SK-N-SH (cell line): ENCODE results near the gene MAP3K5.

Experiments
- CHD2 ChIP-seq: fragments of 150-350 bp; IDR thresholded peaks from 2 replicates; pipeline ENCODE4 v1.6.1; 2018; ENCODE audit warnings: low read length; ENCODE audit not compliant: partially characterized antibody
- FOSL2 ChIP-seq: IDR thresholded peaks from 2 replicates; pipeline ENCODE4 v1.4.0; 2012; ENCODE audit warnings: low read depth, mild to moderate bottlenecking, moderate library complexity, borderline replicate concordance
- JUND ChIP-seq: IDR thresholded peaks from 2 replicates; pipeline ENCODE4 v1.4.0; 2012
- MXI1 ChIP-seq: IDR thresholded peaks from 2 replicates; pipeline ENCODE4 v1.6.1; 2012; ENCODE audit warnings: mild to moderate bottlenecking, low read depth, low read length, improper control_type of control experiment
- POLR2AphosphoS5 ChIP-seq: IDR thresholded peaks from 2 replicates; pipeline ENCODE4 v1.6.1; 2012; ENCODE audit warnings: low read depth, low read length
- RAD21 ChIP-seq: IDR thresholded peaks from 2 replicates; pipeline ENCODE4 v1.6.1; 2012; ENCODE audit warnings: mild to moderate bottlenecking, low read length
- RCOR1 ChIP-seq: fragments of 150-350 bp; IDR thresholded peaks from 2 replicates; pipeline ENCODE4 v1.6.1; 2017; ENCODE audit warnings: antibody characterized with exemption, low read length
- SMC3 ChIP-seq: IDR thresholded peaks from 2 replicates; pipeline ENCODE4 v1.6.1; 2012; ENCODE audit warnings: low read depth, low read length, improper control_type of control experiment
- TAF1 ChIP-seq: IDR thresholded peaks from 2 replicates; pipeline ENCODE4 v1.6.1; 2012; ENCODE audit warnings: low read depth, mild to moderate bottlenecking, low read length, moderate library complexity, borderline replicate concordance
- YY1 ChIP-seq: IDR thresholded peaks from 2 replicates; pipeline ENCODE4 v1.4.0; 2012; ENCODE audit warnings: low read depth, mild to moderate bottlenecking
- TF ChIP-seq, protein P1 (sequence below): fragments of 200-600 bp; sonication (generic); IDR thresholded peaks from 2 replicates; pipeline ENCODE4 v1.6.1; 2017; ENCODE audit warnings: antibody characterized with exemption, mild to moderate bottlenecking, moderate library complexity
- TF ChIP-seq, protein P2 (sequence below): IDR thresholded peaks from 2 replicates; pipeline ENCODE4 v1.4.0; 2012; ENCODE audit warnings: low read depth

DNA sequence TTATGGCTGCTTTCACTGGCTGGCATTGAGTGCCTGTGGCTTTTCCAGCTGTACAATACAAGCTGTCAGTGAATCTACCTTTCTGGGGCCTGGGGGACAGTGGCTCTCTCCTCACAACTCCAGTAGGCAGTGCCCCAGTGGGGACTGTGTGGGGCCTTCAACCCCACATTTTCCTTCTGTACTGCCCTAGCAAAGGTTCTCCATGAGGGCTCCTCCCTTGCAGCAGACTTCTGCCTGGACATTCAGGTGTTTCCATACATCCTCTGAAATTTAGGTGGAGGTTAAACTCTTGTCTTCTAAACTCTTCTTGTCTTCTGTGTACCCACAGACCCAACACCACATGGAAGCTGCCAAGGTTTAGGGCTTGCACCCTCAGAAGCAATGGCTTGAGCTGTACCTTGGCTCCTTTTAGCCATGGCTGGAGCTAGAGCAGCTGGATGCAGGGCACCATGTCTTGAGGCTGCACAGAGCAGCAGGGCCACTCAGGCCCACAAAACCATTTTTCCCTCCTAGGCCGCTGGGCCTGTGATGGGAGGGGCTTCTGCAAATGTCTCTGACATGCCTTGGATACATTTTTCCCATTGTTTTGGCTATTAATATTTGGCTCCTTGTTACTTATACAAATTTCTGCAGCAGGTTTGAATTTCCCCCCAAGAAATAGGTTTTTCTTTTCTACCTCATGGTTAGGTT lies 39.7 kb upstream of the MAP3K5 start:
- TF ChIP-seq MXI1 (no peak), RCOR1 (no peak), JUND (no peak), POLR2AphosphoS5 (no peak), YY1 (no peak), CHD2 (no peak), FOSL2 (no peak), RAD21 (no peak), SMC3 (no peak), TAF1 (no peak)
- TF ChIP-seq, protein P1, sequence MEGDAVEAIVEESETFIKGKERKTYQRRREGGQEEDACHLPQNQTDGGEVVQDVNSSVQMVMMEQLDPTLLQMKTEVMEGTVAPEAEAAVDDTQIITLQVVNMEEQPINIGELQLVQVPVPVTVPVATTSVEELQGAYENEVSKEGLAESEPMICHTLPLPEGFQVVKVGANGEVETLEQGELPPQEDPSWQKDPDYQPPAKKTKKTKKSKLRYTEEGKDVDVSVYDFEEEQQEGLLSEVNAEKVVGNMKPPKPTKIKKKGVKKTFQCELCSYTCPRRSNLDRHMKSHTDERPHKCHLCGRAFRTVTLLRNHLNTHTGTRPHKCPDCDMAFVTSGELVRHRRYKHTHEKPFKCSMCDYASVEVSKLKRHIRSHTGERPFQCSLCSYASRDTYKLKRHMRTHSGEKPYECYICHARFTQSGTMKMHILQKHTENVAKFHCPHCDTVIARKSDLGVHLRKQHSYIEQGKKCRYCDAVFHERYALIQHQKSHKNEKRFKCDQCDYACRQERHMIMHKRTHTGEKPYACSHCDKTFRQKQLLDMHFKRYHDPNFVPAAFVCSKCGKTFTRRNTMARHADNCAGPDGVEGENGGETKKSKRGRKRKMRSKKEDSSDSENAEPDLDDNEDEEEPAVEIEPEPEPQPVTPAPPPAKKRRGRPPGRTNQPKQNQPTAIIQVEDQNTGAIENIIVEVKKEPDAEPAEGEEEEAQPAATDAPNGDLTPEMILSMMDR = no peak
- TF ChIP-seq, protein P2, sequence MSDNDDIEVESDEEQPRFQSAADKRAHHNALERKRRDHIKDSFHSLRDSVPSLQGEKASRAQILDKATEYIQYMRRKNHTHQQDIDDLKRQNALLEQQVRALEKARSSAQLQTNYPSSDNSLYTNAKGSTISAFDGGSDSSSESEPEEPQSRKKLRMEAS = no peak
